Erythroblast (primary cell): ENCODE data around the gene SACS.

Experiments
- GATA1 ChIP-seq: IDR thresholded peaks from 2 replicates; pipeline ENCODE4 v1.6.1; 2011; ENCODE audit warnings: low read depth, mild to moderate bottlenecking, control low read depth, low read length, moderate library complexity
- POLR2A ChIP-seq: IDR thresholded peaks from 2 replicates; pipeline ENCODE4 v1.6.1; 2011; ENCODE audit warnings: mild to moderate bottlenecking, low read length

DNA sequence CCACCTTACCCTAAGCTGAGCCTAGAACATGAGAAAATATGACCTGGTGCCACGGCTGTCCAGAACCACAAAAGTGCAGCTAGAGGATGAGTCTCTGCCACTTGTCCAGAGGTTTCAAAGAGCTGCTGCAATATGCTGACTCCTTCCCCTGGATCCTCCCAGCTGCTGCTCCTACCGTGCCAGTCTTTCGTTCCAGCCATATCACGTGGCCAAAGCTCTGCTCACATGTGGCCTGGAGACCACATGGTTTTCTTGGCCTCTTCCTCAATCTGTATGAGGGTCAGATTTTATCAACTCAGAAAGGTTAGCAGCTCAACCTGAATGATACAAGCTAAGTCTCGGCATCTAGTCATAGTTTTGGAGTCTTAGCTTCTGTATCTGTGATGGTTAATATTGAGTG lies 3.2 kb upstream of the SACS start:
- TF ChIP-seq POLR2A (no peak), GATA1 (no peak)
